HG03159 (cell line): Measurements from ENCODE around the gene NIF3L1.

ENCODE experiments used
- ATAC-seq: cut with Tn5 transposase; IDR thresholded peaks from one replicate; pipeline ENCODE4 v1.9.1; 2021; ENCODE audit warnings: mild to moderate bottlenecking, moderate library complexity; ENCODE audit not compliant: unreplicated experiment

The NIF3L1 gene, protein sequence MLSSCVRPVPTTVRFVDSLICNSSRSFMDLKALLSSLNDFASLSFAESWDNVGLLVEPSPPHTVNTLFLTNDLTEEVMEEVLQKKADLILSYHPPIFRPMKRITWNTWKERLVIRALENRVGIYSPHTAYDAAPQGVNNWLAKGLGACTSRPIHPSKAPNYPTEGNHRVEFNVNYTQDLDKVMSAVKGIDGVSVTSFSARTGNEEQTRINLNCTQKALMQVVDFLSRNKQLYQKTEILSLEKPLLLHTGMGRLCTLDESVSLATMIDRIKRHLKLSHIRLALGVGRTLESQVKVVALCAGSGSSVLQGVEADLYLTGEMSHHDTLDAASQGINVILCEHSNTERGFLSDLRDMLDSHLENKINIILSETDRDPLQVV

DNA sequence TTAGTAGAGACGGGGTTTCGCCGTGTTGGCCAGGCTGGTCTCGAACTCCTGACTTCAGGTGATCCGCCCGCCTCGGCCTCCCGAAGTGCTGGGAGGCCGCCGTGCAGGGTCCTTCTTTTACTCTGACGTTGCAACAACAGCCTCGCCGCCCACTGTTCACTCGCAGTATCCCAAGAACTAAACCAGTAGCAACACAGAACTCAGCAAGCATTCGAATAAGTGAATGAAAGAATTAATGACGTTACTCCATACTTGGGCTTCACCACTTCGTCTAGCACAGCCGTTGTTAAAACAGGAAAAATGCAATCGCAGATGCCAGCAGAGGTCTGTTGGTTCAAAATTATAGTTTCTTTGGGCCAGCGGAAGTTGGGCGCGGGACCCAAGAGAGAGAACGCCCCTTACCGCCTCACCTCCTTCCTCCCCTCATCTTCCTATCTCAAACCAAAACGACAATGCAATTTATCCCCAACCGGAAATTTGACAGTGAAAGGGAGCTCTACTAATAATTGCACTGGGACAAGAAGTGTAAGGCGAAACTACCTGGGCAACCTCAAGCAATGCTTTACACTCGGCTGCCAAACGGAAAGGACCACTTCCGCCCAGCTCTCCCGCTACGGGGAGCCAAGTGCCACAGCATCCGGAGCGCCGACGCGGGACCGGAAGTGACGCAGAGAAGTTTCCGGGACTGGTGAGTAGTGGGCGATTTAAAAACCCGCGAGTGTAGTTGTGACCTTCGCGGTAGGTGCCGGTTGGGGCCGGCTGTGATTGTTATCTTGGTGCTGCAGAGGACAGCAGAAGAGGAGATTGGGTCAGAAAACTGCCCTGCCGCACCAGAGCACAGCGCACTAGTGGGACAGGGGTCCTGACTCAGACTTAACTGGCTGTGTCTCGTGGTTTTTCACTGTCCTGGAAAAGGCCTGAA is at the start of gene NIF3L1, which contains the start of gene PPIL3:
Gene NIF3L1, plus strand, starts transcription at position 668 of the 922 bp plus-strand sequence. CDS start 2,573 bp downstream, outside the sequence.
Gene PPIL3, minus strand, starts transcription at position 374 of the 922 bp plus-strand sequence. CDS start 1,462 bp downstream, outside the sequence.
- ATAC-seq: peak; percentile 87

DNA sequence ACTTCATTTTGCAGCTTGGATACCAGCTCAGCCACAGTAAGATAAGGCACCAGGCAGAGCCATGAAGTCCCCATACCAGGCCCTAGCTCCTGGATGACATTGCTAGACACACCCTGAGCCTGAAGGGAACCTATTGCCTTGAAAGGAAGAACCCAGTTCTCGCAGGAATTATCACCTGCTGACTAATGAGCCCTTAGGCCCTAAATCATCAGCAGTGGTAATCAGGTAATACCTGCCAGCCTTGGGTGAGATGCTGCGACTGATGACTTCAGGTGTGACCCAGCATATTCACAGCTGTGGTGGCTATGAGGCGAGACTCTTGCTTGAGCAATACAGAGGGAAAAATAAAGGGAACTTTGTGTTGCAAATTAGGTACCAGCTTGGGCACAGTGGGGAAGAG is 49.7 kb upstream of the NIF3L1 start:
- ATAC-seq: no peak

DNA sequence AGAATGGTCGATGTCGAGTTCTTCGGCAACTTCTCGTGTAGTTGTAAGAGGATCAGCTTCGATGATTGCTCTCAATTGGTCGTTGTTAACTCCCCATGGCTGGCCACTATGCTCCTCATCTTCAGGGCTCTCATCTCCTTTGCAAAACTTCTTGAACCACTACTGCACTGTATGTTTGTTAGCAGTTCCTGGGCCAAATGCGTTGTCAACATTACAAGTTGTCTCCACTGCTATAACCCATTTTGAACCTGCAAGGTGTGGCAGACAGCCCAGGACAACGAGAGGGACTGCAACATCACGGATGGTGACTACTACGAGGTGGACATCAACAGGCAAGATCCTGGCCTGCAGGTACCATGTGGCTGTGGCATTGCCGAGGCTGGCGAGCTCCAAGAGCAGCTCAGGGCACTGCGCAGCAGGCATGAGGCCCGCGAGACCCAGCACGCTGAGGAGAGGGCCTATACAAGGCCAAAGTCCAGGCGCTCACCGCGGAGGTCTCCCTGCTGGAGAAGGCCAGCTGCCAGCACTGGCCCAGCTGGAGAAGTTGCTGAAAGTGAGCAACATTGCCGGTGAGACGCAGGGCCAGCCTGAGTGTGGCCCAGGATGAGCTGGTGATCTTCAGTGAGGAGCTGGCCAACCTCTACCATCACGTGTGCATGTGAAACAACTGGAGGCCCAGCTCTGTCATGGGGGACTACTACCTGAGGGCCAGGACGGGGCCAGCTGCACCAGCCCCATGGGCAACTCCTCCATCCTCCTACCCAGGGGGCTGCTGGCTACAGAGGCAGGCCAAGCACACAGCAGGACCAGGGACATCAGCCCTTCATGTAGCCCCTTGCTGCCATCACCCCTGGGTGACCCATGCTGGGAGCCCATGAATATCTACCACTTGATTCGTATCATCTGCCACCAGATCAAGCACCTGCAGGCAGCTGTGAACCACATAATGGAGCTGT is 44.9 kb upstream of the NIF3L1 start:
- no peak for ATAC-seq

DNA sequence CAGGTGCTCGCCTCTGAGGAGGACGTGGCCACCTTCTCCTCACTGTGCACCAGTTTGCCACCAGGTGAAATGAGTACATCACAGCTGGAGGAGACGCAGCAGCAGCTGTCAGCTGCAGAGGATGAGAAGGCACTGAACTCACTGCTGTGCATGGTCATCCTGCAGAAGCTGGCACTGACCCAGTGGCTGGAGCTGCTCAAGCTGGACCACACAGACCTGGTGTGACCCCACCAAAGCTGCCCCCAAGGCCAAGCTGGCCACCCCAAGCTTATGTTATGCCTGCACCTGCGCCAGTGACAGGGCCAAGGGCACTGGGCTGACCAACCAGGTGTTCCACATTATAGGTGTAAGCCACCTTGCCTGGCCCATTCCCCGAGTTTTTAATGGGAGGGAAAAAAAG is 44.0 kb upstream of the NIF3L1 start:
- no peak for ATAC-seq

DNA sequence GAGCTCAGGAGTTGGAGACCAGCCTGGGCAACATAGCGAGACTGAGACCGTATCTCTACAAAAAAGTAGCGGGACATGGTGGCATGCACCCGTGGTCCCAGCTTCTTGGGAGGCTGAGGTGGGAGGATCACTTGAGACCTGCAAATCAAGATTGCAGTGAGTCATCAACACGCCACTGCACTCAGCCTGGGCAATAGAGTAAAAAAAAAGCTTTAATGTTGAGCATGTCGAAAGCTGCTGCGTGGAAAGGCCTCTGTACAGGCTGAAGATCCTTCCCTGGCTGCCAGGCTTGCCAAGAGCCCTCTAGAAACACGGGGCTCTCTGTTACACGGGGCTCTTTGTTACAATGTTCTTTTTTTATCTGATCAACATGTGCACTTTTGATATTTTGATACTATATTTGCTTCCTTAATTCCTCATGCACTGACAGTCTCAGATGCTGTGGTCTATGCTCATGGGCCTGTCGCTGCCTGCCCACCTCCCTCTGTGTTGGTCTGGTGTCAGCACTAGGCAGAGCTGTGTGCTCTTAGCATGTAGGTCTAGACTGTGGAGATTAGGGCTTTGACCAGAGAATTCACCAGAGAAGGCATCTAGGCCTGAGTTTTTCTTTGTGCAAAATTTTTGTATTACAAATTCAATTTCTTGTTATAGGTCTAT is 43.4 kb upstream of the NIF3L1 start:
- ATAC-seq: no peak

DNA sequence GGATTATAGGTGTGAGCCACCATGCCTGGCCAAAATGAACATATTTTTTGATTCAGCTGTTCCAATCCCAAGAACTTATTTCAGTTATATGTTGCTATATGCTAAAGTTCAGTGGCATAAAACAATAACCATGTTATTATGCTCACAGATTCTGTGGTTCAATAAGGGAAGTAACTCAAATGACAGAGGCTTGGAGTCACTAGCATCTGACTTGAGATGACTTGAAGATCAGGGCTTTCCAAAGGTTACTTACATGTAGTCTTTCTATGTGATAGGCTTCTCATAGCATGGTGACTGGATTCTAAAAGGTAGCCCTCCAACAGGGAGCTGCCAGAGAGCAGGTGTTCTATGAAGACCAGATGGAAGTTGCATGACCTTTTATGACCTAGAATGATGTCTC is 41.9 kb upstream of the NIF3L1 start:
- no peak for ATAC-seq

DNA sequence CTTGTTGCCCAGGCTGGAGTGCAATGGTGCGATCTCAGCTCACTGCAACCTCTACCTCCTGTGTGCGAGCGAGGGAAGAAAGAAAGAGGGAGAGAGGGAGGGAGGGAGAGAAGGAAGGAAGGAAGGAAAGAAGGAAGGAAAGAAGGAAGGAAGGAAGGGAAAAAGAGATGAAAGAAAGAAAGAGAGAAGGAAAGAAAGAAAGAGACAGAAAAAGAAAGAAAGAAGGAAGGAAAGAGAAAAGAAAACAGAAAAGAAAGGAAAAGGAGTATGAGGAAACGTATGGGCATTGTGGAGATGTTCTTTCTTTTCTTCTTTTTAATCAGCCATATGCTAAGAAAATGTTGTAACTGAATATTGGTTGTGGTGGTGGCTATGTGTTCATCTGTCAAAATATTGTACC is 41.2 kb upstream of the NIF3L1 start:
- ATAC-seq: no peak

DNA sequence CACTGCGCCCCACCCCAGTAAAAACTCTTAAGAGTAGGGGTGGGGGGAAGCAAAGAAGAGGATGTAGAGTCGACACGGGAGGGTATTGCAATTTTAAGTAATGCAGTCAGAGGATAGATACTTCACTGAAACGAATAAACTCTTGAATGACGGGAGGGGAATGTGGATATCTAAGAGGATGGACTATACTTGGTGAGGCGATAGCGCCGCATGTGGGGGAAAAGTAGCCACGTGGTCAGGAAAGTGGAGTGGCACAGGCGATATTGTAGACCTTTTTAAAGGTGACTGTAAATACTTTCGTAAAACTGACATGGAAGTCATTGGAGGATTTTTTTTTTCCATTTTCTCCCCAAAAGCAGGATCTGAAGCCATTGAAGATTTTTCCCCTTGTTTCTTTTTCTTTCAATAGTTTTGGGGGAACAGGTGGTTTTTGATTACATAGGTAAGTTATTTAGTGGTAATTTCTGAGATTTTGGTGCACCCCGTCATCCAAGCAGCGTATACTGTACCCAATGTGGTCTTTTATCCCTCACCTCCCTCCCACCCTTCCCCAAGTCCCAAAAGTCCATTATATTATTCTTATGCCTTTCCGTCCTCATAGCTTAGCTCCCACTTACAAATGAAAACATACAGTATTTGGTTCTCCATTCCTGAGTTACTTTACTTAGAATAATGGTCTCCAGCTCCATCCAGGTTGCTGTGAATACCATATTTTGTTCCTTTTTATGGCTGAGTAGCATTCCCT is 38.5 kb upstream of the NIF3L1 start:
- no peak for ATAC-seq

DNA sequence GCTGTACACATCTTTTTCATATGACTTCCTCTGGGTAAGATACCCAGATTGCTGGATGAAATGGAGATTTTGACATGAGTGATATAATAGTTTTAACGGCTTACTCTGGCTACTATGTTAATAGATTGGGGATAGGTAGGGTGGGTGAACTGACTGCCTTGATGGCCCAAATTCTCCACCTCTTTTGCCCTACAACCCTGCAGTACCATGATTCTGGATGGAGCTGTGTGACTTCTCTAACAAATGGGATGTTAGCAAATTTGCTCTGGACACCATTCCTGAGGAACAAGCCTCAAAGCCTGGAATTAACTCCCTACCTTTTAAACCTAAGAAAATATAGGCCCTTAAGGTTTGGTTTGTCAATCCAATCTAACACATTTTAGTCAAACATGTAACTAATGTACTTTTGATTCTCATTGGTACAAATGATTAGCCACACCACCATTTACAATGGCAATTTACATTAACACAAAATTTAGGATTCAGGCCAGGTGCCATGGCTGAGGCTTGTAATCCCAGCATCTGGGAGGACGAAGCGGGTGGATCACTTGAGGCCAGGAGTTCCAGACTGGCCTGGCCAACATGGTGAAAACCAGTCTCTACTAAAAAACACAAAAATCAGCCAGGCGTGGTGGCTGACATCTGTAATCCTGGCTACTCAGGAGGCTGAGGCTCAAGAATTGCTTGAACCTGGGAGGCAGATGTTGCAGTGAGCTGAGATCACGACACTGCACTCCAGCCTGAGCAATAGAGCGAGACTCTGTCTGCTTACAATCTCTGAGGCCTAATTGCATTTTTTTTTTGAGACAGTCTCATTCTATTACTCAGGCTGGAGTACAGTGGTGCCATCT is 37.5 kb upstream of the NIF3L1 start:
- ATAC-seq: no peak

DNA sequence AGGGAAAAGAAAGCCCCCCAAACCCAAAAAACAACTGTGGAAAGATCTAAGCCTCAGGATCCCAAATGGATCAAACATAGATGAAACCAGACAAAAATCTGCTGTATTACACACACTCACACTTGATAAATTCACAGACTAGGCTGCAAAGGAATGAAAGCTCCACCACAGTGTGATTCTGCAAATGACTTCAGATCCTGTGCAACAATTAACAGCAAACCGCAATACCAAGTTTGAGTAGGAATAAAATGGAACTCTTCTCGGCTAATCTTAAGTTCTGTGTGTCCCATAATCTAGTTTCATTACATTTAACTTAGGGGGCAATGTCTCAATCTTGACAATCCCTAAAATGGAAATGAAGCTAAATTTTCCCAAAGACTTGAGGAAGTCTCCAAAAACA is 36.6 kb upstream of the NIF3L1 start:
- no peak for ATAC-seq

DNA sequence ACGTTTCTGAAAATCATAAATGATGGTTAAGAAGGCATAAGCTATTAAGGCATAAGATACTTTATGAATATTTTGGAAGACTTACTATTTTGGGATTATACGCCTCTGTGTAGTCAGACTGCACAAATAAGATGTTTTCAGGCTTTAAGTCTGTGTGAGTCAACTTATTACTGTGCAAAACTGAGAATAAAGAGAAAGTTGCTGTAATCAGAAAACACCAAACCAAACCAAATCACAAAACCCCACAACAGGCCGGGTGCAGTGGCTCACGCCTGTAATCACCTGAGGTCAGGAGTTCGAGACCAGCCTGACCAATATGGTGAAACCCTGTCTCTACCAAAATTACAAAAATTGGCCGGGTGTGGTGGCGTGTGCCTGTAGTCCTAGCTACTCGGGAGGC is 32.4 kb upstream of the NIF3L1 start:
- no peak for ATAC-seq

DNA sequence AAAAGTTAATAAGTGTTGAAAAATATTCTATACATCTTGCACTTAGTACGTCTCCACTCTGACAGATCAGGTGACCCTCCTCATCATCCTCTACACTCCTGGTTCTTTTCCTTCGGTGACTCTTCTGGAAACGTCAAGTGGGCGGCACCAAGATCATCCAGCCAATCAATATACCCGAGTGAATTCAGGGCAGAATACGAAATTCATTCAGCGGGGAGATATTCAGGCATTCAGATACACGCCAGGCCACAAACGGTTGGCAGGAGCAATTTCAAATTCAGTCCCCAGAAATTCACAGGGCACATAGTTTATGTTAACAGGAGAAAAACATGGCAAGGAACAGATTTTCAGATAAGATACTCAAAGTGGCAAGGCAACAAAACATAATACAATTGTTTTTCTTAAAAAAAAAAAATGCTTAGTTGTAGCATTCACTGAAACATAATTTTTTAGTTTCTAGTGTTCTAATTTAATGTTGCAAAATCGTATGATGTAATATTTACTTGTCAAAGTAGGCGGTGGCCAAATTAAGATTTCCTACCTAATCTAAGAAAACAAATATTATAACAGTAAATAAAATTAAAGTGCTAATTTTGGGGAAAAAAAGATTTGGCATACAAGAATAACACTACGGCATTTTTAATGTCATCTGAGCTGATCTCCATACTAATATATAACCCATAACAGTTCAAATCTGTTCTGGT is 28.9 kb upstream of the NIF3L1 start:
- no peak for ATAC-seq

DNA sequence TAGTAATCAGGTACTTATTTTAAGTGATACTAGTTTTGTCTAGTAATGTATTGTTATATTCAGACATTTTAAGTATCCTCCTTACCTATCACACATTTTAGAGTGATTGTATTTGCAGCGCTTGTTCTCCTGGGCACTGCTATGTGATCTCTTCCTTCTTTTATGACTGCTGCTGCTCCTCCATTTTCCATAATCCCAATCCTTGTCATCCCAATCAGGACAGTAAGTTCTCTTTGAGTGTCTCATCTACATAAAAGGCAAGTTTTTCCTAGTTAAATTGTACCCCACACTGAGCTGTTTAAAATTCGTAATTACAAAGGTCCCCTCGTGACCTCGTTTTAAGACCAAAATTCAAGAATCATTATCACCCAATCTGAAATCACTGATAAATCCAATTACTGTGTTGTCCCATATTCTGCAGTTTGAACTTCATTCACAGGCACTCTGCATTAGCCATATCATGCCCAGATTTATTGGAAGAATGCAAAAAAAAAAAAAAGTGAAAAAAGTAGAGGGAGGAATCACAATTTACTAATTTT is 27.5 kb upstream of the NIF3L1 start:
- ATAC-seq: no peak

DNA sequence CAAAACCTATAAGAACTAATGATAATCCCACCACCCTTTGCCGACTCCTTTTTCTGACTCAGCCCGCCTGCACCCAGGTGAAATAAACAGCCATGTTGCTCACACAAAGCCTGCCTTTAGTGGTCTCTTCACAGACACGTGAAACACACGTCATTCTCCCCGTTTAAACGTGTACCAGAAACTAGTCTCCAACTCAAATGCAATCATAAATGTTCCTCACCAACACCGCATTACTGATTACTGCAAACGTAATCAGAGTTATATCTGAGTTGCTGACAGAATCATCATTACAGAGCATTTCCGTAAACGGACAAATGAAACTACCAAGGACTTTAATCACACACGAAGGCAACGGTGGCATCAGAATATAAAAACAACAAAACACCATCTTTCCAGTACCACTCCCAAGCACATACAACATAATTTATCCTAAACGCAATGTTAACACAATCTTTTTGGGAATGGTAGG is 26.6 kb upstream of the NIF3L1 start:
- no peak for ATAC-seq

DNA sequence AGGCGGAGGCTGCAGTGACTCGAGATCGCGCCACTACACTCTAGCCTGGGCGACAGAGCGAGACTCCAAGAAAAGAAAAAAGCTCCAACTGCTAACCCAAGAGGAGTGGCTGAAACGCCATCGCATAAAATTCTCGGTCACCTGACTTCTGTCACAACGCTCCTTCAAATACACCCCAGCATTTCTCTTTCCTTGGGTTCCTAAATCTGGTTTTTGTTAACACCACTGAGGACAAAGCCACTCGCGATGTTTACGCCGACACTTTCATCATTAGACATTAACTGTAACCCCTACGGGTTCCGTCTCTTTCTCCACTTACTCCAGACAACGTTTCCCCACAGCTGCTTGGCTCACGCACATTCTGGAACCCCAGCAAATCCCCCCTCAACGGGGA is 25.4 kb upstream of the NIF3L1 start:
- ATAC-seq: peak; percentile 10

DNA sequence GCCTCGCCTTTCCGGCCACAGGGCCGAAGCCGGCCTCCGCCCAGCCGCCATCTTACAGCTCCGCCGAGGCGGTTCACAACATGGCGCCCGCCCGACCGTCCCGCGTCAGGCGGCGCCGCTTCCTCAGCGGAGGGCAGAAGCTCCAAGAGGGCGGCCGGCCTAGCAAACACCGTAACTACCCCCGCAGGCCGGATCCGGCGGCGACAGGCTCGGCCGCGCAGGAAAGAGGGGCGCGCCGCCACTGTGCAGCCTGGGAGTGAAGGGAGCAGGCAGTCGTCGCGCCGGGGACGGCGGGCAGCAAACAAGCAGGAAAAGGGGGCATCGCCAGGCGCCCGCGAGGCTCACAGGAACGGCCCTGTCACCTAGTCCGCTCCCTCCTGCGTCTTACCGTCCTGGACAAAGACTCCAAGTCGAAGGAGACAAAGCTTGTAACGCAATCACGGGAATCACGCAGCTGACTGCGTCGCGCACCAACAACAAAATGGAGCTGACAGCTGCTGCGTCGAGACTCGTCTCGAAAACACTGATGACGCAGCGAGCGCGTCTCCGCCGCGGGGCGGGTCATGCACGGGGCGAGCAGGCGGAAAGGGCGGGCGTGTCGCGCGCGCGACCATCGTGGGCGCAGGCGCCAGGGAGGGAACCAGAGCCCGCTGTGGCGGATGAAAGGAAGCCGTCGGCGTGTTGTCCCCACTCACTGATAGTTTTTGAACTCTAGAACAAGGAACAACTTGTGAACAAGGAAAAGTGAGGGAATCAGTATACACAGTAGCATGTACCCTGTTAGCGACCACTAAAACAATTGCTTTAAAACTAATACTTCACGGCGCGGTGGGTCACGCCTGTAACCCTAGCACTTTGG is 24.8 kb upstream of the NIF3L1 start, which contains the start of gene CLK1:
Gene CLK1, minus strand, starts transcription at position 483 of the 859 bp plus-strand sequence. CDS start 2,796 bp downstream, outside the sequence.
- peak; percentile 74 for ATAC-seq
